ENCODE data around the gene HLTF. TPM values are rescaled to one million over a fixed set of nuclear protein-coding genes. Genes with fewer than 3 reads are reported as not detected.

Gene HLTF
- total RNA-seq, 1 donor from 2014 or later, result 20.0 TPM

DNA sequence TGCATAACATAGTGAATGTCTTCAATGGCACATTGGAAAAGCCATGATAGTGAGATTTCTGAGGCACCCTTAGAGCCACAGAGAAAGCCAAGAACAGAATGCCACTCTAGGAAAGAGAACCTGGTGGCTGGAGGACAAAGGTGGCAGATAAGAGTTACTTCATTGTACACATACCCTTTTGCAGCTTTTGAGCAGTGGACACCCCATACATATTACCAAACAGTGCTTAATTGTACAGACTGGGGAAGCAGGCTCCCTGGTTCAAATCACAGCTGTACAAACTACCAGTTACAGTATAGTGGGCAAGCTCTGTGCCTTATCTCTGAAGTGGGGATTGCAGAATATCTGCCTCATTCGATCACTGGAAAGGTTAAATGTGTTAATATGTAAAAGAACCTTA lies 105.1 kb downstream of the HLTF start:
- ATAC-seq (no peak), DNase-seq (no peak)
- TF ChIP-seq, protein P1, sequence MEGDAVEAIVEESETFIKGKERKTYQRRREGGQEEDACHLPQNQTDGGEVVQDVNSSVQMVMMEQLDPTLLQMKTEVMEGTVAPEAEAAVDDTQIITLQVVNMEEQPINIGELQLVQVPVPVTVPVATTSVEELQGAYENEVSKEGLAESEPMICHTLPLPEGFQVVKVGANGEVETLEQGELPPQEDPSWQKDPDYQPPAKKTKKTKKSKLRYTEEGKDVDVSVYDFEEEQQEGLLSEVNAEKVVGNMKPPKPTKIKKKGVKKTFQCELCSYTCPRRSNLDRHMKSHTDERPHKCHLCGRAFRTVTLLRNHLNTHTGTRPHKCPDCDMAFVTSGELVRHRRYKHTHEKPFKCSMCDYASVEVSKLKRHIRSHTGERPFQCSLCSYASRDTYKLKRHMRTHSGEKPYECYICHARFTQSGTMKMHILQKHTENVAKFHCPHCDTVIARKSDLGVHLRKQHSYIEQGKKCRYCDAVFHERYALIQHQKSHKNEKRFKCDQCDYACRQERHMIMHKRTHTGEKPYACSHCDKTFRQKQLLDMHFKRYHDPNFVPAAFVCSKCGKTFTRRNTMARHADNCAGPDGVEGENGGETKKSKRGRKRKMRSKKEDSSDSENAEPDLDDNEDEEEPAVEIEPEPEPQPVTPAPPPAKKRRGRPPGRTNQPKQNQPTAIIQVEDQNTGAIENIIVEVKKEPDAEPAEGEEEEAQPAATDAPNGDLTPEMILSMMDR (IDR thresholded peaks at IDR 0.05), result no peak
- H3K9me3 ChIP-seq, result no peaks in the 10 kb centered on the region
- H3K27ac ChIP-seq, result no peak overlapping the region
- no peaks in the 10 kb centered on the region for H3K4me1 ChIP-seq
- no peaks in the 10 kb centered on the region for H3K36me3 ChIP-seq
- no peak overlapping the region for H3K4me3 ChIP-seq
- no peaks in the 10 kb centered on the region for H3K27me3 ChIP-seq
- intact Hi-C loops (cut with DNase I), result no loop called here

Other genes starting within 250 kb of the HLTF start
- gene CPA3, start 221.2 kb downstream of the HLTF start, total RNA-seq, result 53.1 TPM
- 45.6 TPM for gene GYG1, start 95.0 kb downstream of the HLTF start, total RNA-seq
- gene HPS3, start 43.1 kb upstream of the HLTF start, total RNA-seq, result 19.9 TPM
- gene CP, start 135.3 kb upstream of the HLTF start, total RNA-seq, result 3.4 TPM
- gene TM4SF18, start 247.1 kb upstream of the HLTF start, total RNA-seq, result 13.4 TPM

Measured in upper lobe of right lung (tissue), 1 donor.